Cardiac muscle cell (in vitro differentiated cells and primary cell): ENCODE results near the gene ITPKB. TPM values are rescaled to one million over a fixed set of nuclear protein-coding genes. Genes with fewer than 3 reads are reported as not detected.

Experiments used
- DNase-seq, 2 donors: peaks; one replicate each; pipeline versions ENCODE4 v3.0.0 to v3.0.0-alpha.2; 2010 to 2017; ENCODE audit warnings: low read depth in 1 of 2, low spot score in 1 of 2
- H3K27ac ChIP-seq: fragments of 200-600 bp; sonication (generic); 2 replicates; pipeline ENCODE4 v1.5.1; 2016
- H3K27me3 ChIP-seq: fragments of 200-600 bp; sonication (generic); 2 replicates; pipeline ENCODE4 v1.6.0; 2016; ENCODE audit warnings: control low read depth
- H3K36me3 ChIP-seq: fragments of 200-600 bp; sonication (generic); 2 replicates; pipeline ENCODE4 v1.5.1; 2016; ENCODE audit warnings: control low read depth
- H3K4me1 ChIP-seq: fragments of 200-600 bp; sonication (generic); 2 replicates; pipeline ENCODE4 v1.8.1; 2017; ENCODE audit warnings: low read depth, mild to moderate bottlenecking, mixed run types
- H3K4me3 ChIP-seq: fragments of 200-600 bp; sonication (generic); 2 replicates; pipeline ENCODE4 v1.5.1; 2016; ENCODE audit warnings: mild to moderate bottlenecking
- H3K9me3 ChIP-seq: fragments of 200-600 bp; sonication (generic); 2 replicates; pipeline ENCODE4 v1.5.1; 2017; ENCODE audit warnings: low read depth, mild to moderate bottlenecking, control low read depth
- CTCF ChIP-seq: IDR thresholded peaks from 2 replicates; pipeline ENCODE4 v1.5.1; 2012; ENCODE audit warnings: low read depth, mild to moderate bottlenecking, low read length
- polyA plus RNA-seq: library from polyadenylated mRNA; unstranded; fragments of >200 nt; fragmentation: Nextera tagmentation; extraction: Ambion mirVana; gene quantifications from 2 replicates; pipeline ENCODE4 v1.2.1, GENCODE V29; 2016
- total RNA-seq: library from RNA; depleted of rRNA; stranded (reverse); fragments of >200 nt; gene quantifications from 2 replicates; pipeline ENCODE4 v1.2.3, GENCODE V29; 2016

The ITPKB gene
- total and polyA plus RNA-seq, 2 experiments from 2014 or later: 3.8 to 12.0 TPM

- Histone ChIP-seq H3K27me3 (no peaks in the 10 kb centered on the region), H3K27ac (no peak overlapping the region), H3K36me3 (no peaks in the 10 kb centered on the region), H3K4me1 (peaks cover 58% of the 10 kb centered on the region), H3K9me3 (no peaks in the 10 kb centered on the region), H3K4me3 (no peak overlapping the region)
- no peak for DNase-seq
- TF ChIP-seq CTCF: no peak
These were observed 75.8 kb downstream of the ITPKB start for GRCh38 chr1:226663327-226663704.

GRCh38 chr1:226662642-226663326, 76.3 kb downstream of the ITPKB start:
- peak overlapping the region; percentile 91 for H3K27ac ChIP-seq

GRCh38 chr1:226661965-226662364, 77.1 kb downstream of the ITPKB start:
- Histone ChIP-seq H3K27ac (peak overlapping the region; percentile 91), H3K9me3 (no peaks in the 10 kb centered on the region), H3K4me3 (no peak overlapping the region), H3K27me3 (no peaks in the 10 kb centered on the region), H3K36me3 (no peaks in the 10 kb centered on the region), H3K4me1 (peaks cover 60% of the 10 kb centered on the region)
- peak in 1 of 2 donors; percentile 49 for DNase-seq
- TF ChIP-seq CTCF: no peak

More at GRCh38 chr1:226662642-226663326, 76.3 kb downstream of the ITPKB start:
- Histone ChIP-seq H3K27me3 (no peaks in the 10 kb centered on the region), H3K4me3 (no peak overlapping the region), H3K4me1 (peaks cover 57% of the 10 kb centered on the region), H3K36me3 (no peaks in the 10 kb centered on the region), H3K9me3 (no peaks in the 10 kb centered on the region)
- no peak for TF ChIP-seq CTCF
- peak in 1 of 2 donors; percentile 87 for DNase-seq

- no peak for DNase-seq
- no peaks in the 10 kb centered on the region for H3K36me3 ChIP-seq
- H3K27ac ChIP-seq: peak overlapping the region; percentile 91
- peaks cover 67% of the 10 kb centered on the region for H3K4me1 ChIP-seq
- H3K4me3 ChIP-seq: no peak overlapping the region
- H3K9me3 ChIP-seq: no peaks in the 10 kb centered on the region
- H3K27me3 ChIP-seq: no peaks in the 10 kb centered on the region
- no peak for TF ChIP-seq CTCF
These were observed 77.8 kb downstream of the ITPKB start for GRCh38 chr1:226661271-226661670.

- H3K9me3 ChIP-seq: no peaks in the 10 kb centered on the region
- TF ChIP-seq CTCF: no peak
- DNase-seq: peak; percentile 24 to 56
- peak overlapping the region; percentile 91 for H3K27ac ChIP-seq
- no peaks in the 10 kb centered on the region for H3K36me3 ChIP-seq
- H3K4me3 ChIP-seq: no peak overlapping the region
- no peaks in the 10 kb centered on the region for H3K27me3 ChIP-seq
- peaks cover 70% of the 10 kb centered on the region for H3K4me1 ChIP-seq
These were observed 78.5 kb downstream of the ITPKB start for GRCh38 chr1:226660410-226661182.
